Measurements from ENCODE around the gene TCHHL1. TPM values are rescaled to one million over a fixed set of nuclear protein-coding genes. Genes with fewer than 3 reads are reported as not detected.

TCHHL1 gene
- total and polyA plus RNA-seq, 9 of the 15 experiments (the other 6 are each of a cell fraction or from before 2014, with no cell fraction given): not detected

GRCh38 chr1:152110365-152110859 lies 21.5 kb upstream of the TCHHL1 start:
- Histone ChIP-seq H3K79me2 (ENCODE audit: control insufficient read depth, insufficient read depth, low read length) (no peaks in the 10 kb centered on the region), H3K36me3 (ENCODE audit: control insufficient read depth, insufficient read depth, low read length) (no peaks in the 10 kb centered on the region), H3K4me3 (no peak overlapping the region), H3K4me1 (replicated peaks in 1 of 2; ENCODE audit: control insufficient read depth in 2 of 2, insufficient read depth in 2 of 2, low read length in 2 of 2) (peaks cover 0 to 14% of the 10 kb centered on the region in 2 experiments; a peak in 1 of 5 replicates), H3K27me3 (ENCODE audit: control insufficient read depth in 2 of 2, insufficient read depth in 2 of 2, low read length in 2 of 2) (peaks cover 11 to 57% of the 10 kb centered on the region in 2 experiments; a peak in 3 of 5 replicates), H3K9ac (ENCODE audit: insufficient read depth in 1 of 2, low read depth in 2 of 2, low read length in 2 of 2) (no peak overlapping the region), H3K9me1 (ENCODE audit: control insufficient read depth, insufficient read depth, low read length) (no peaks in the 10 kb centered on the region), H3K9me3 (replicated peaks; ENCODE audit: control insufficient read depth, insufficient read depth, low read depth, low read length) (no peaks in the 10 kb centered on the region), H3K4me2 (ENCODE audit: insufficient read depth, low read length) (no peak overlapping the region), H3K27ac (ENCODE audit: extremely low read depth, low read depth, low read length) (no peak overlapping the region), H2AFZ (ENCODE audit: low read depth, low read length) (no peak overlapping the region), H4K20me1 (replicated peaks; ENCODE audit: control insufficient read depth, insufficient read depth, low read length) (no peaks in the 10 kb centered on the region)
- in situ Hi-C loops (cut with MboI) (no loop called here), intact Hi-C loops (cut with micrococcal nuclease) (no loop called here)
- ATAC-seq: no peak
- no peak for DNase-seq (ENCODE audit: extremely low read depth in 1 of 4, low spot score in 3 of 4)
- no peak for FAIRE-seq
- CTCF ChIA-PET (ENCODE audit: low intra/inter-chr PET ratio): no interaction called here
- POLR2A ChIA-PET: interaction anchor here (0.6 to 1.5 kb wide), 3 partner anchors 9 to 167 kb away, joined by 3 to 5 read pairs (median 3); no protein-coding TSS in a partner anchor
- no TSS peak for BruUV-seq (replicated peaks)
- WGBS (ENCODE audit: insufficient coverage, low coverage, missing lambda C conversion rate): 1% methylated on average over 15 of the region's 31 CpGs
- TF ChIP-seq IRF2 (CRISPR knock-in tag; IDR thresholded peaks at IDR 0.05) (no peak), ZNF318 (IDR thresholded peaks at IDR 0.05; ENCODE audit: borderline replicate concordance in 1 of 2, low read depth in 1 of 2) (no peak), E2F6 (IDR thresholded peaks at IDR 0.05; ENCODE audit: borderline replicate concordance in 1 of 2, extremely low read depth in 1 of 2, insufficient read depth in 1 of 2, insufficient read length in 1 of 2, low read depth in 1 of 2, low read length in 1 of 2, poor library complexity in 1 of 2, severe bottlenecking in 1 of 2) (no peak), CTCF (IDR thresholded peaks at IDR 0.05 in 2 of 3, conservative IDR thresholded peaks at IDR 0.05 in 1 of 3; ENCODE audit: insufficient read depth in 2 of 3, low read depth in 1 of 3, low read length in 3 of 3) (no peak), STAT5B (CRISPR knock-in tag; IDR thresholded peaks at IDR 0.05) (no peak), NCOR1 (IDR thresholded peaks at IDR 0.05) (no peak), LCOR (CRISPR knock-in tag; IDR thresholded peaks at IDR 0.05) (no peak), ZNF280A (IDR thresholded peaks at IDR 0.05; ENCODE audit: low read depth, partially characterized antibody) (no peak)
